NCI-H2171 (cell line): Measurements from ENCODE around the gene SLC25A23.
"Not testable (repeated sequence)": the region's sequence is repeated elsewhere in the genome, so short reads cannot be mapped to it uniquely, and the experiment has no call there.

Experiments used
- DNase-seq: peaks from one replicate; lab custom pipeline; 2025; lab: John Stamatoyannopoulos, UW

SLC25A23 gene

GRCh38 chr19:6402058-6402457, 57.5 kb downstream of the SLC25A23 start:
- DNase-seq = no peak

GRCh38 chr19:6400062-6400944, 59.3 kb downstream of the SLC25A23 start:
- DNase-seq = not testable (repeated sequence)

- DNase-seq = no peak
Observed at GRCh38 chr19:6396305-6396704, 63.3 kb downstream of the SLC25A23 start.

- DNase-seq = no peak
Observed at GRCh38 chr19:6394831-6395230, 64.8 kb downstream of the SLC25A23 start.

GRCh38 chr19:6393983-6394412, 65.6 kb downstream of the SLC25A23 start:
- peak; percentile 79 for DNase-seq

GRCh38 chr19:6393074-6393982, 66.3 kb downstream of the SLC25A23 start, which contains the start of gene GTF2F1:
TSS of gene GTF2F1 (minus strand) at chr19:6393164. CDS start at chr19:6392995, 169 bp downstream.
- DNase-seq = peak; percentile 93

- no peak for DNase-seq
Observed at GRCh38 chr19:6392221-6393073, 67.1 kb downstream of the SLC25A23 start.
